Effector memory CD4-positive, alpha-beta T cell (primary cell): Measurements from ENCODE around the gene FCN3.
"Not testable (repeated sequence)": the region's sequence is repeated elsewhere in the genome, so short reads cannot be mapped to it uniquely, and the experiment has no call there.

Experiments
- DNase-seq, 3 donors: peaks; one replicate each; pipeline ENCODE4 v3.0.0-alpha.2; 2020
- H3K27ac ChIP-seq: 2 replicates; pipeline ENCODE4 v1.7.0; 2013; ENCODE audit warnings: mild to moderate bottlenecking, low read length, moderate library complexity; ENCODE audit not compliant: insufficient read depth, poor library complexity, severe bottlenecking
- H3K27me3 ChIP-seq: replicated peaks from 2 replicates; pipeline ENCODE4 v1.7.0; 2013; ENCODE audit warnings: mild to moderate bottlenecking, low read length; ENCODE audit not compliant: insufficient read depth, control insufficient read depth, poor library complexity, severe bottlenecking
- H3K36me3 ChIP-seq: 2 replicates; pipeline ENCODE4 v1.7.0; 2013; ENCODE audit warnings: mild to moderate bottlenecking, low read length, moderate library complexity; ENCODE audit not compliant: control insufficient read depth, insufficient read depth
- H3K4me1 ChIP-seq: 2 replicates; pipeline ENCODE4 v1.7.0; 2013; ENCODE audit warnings: low read length, mild to moderate bottlenecking; ENCODE audit not compliant: control insufficient read depth, insufficient read depth, poor library complexity, severe bottlenecking
- H3K4me3 ChIP-seq: 2 replicates; pipeline ENCODE4 v1.7.0; 2013; ENCODE audit warnings: low read length, low read depth, mild to moderate bottlenecking; ENCODE audit not compliant: insufficient read depth, poor library complexity, severe bottlenecking
- H3K9me3 ChIP-seq: 2 replicates; pipeline ENCODE4 v1.7.0; 2013; ENCODE audit warnings: mild to moderate bottlenecking, low read length, moderate library complexity; ENCODE audit not compliant: control insufficient read depth

The FCN3 gene

DNA sequence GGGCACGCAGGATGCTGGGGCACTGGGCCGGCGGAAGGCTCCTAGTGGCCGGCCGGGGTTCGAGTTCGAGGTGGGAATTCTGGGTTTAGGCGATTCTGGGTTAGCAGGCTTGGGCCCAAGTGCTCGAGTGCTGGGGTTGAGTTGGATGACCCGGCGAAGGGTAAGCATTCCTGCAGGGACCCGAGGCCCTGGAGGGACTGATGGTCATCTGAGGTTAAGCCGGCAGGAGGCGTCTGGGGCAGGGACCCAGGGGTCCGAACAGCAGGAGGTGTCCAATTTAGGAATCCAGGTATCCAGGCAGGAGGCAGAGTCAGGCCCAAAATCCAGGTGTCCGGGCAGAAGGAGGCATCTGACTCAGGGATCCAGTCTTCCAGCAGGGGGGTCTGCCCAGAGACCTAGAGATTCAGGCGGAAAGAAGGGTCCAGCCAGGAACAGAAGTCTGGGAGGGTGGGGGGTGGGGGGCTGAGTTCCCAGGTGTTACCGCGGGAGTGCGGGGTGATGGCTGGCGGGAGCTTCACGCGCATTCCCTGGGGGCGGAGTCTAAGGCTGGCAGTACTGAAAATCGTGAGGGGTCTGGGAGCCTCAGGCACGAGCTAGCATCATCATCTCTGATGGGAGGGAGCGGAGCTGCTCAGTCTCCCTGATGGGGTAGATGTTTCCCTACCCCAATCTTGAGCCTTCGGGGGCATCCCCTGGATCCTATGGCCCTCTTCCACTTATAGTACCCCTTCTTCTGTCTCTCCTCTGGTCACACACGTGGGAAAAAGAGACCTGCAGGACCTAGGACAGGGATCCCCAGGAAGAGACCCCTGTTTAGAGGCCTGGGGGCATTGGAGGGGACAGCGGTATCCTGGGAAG, 18.4 kb upstream of the FCN3 start:
- no peaks in the 10 kb centered on the region for H3K36me3 ChIP-seq
- peak overlapping the region; percentile 58 for H3K4me3 ChIP-seq
- no peaks in the 10 kb centered on the region for H3K9me3 ChIP-seq
- DNase-seq: no peak
- H3K4me1 ChIP-seq: peaks cover 18% of the 10 kb centered on the region
- no peaks in the 10 kb centered on the region for H3K27me3 ChIP-seq
- H3K27ac ChIP-seq: peak overlapping the region; percentile 47

DNA sequence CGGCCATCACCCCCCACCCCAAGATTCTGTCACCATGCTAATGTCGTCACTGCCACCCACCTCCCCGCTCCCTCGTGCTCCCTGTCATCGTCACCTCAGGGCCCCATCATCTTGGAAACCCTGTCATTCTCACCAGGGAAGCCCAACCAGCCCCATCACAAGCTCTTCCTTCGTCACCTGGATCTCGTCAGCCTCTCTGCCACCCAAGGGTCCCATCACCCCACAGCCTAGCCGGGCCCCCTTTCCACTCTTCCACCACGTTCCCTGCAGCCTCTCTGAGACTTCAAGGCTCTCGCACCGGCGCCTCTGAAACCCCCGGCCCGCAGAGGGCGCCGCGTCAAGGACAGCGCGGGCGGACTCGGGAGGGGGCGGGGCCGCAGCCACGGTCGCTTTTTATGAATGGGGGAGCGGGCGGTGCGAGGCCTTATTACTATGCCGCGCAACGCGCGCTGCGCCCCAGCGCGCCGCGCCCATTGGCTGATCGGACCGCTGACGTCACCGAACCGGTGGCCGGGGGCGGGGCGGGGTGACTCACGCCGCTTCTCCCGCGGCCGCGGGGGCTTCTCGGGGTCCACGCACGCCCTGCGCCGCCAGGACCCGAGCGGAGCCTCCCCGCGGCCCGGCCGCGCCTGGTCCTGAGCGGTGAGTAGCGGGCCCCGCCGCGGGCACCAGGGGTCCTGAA, 17.6 kb upstream of the FCN3 start, which contains the start of gene GPR3:
GPR3 (plus strand) TSS at position 527 of the 682 bp plus-strand sequence. CDS start 1,177 bp downstream, outside the sequence.
- Histone ChIP-seq H3K27me3 (no peaks in the 10 kb centered on the region), H3K4me1 (peaks cover 18% of the 10 kb centered on the region), H3K36me3 (no peaks in the 10 kb centered on the region), H3K9me3 (no peaks in the 10 kb centered on the region), H3K4me3 (peak within 1 kb of the TSS; percentile 58), H3K27ac (peak within 1 kb of the TSS; percentile 47)
- peak; percentile 90 to 93 (median 92) for DNase-seq

DNA sequence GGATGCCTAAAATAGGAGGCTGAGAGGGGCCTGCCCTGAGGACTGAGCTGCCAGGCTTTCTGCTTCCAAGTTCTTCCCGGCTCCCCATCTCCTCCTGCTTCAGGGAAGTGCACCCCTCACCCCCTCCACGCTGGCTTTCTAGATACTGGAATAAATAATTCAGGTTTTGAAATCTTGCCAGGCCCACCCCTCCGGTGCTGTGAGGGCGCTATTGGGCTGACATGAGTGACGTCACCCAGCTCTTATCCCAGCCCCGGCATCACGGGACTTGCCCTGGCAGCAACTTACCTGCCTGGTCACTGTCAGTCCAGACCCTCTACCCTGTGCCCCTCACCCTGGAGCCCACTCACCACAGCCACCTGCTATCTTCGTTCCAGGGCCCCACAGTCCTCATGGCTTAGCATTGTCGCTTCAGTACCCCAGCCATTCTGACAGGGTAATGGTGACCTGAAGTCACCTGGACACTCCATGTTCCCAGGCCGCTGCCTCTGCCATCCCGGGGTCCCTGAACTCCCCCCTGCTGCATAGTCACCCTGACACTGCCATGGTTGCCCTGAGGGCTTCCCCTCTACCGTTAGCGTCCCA, 17.0 kb upstream of the FCN3 start:
- Histone ChIP-seq H3K4me3 (peak overlapping the region; percentile 27), H3K9me3 (no peaks in the 10 kb centered on the region), H3K4me1 (peaks cover 18% of the 10 kb centered on the region), H3K27me3 (no peaks in the 10 kb centered on the region), H3K27ac (no peak overlapping the region), H3K36me3 (no peaks in the 10 kb centered on the region)
- peak in 1 of 3 donors; percentile 27 for DNase-seq

- Histone ChIP-seq H3K4me1 (peaks cover 13% of the 10 kb centered on the region), H3K4me3 (no peak overlapping the region), H3K27ac (no peak overlapping the region), H3K9me3 (no peaks in the 10 kb centered on the region), H3K27me3 (no peaks in the 10 kb centered on the region), H3K36me3 (no peaks in the 10 kb centered on the region)
- DNase-seq: peak; percentile 52 to 66 (median 55)
Measured at GRCh38 chr1:27388337-27389005, 13.8 kb upstream of the FCN3 start.

- H3K27ac ChIP-seq, H3K27me3 ChIP-seq, H3K4me3 ChIP-seq, H3K4me1 ChIP-seq, H3K9me3 ChIP-seq, H3K36me3 ChIP-seq, DNase-seq: not testable (repeated sequence)
Measured at GRCh38 chr1:27384797-27385196, 10.2 kb upstream of the FCN3 start.

GRCh38 chr1:27383661-27384060, 9.0 kb upstream of the FCN3 start:
- Histone ChIP-seq H3K4me1 (no peaks in the 10 kb centered on the region), H3K27me3 (no peaks in the 10 kb centered on the region), H3K27ac (no peak overlapping the region), H3K4me3 (no peak overlapping the region), H3K36me3 (no peaks in the 10 kb centered on the region), H3K9me3 (no peaks in the 10 kb centered on the region)
- DNase-seq: no peak

- Histone ChIP-seq H3K4me1 (no peaks in the 10 kb centered on the region), H3K9me3 (no peaks in the 10 kb centered on the region), H3K36me3 (no peaks in the 10 kb centered on the region), H3K27ac (no peak within 1 kb of the TSS), H3K27me3 (no peaks in the 10 kb centered on the region), H3K4me3 (no peak within 1 kb of the TSS)
- DNase-seq: peak in 2 of 3 donors; percentile 32 to 45
Measured at GRCh38 chr1:27383039-27383605, 8.5 kb upstream of the FCN3 start, which contains the start of gene CD164L2. CD164L2 (minus strand) TSS chr1:27383333; CDS start chr1:27383239, 94 bp downstream.

- Histone ChIP-seq H3K4me3 (no peak overlapping the region), H3K36me3 (no peaks in the 10 kb centered on the region), H3K27me3 (no peaks in the 10 kb centered on the region), H3K9me3 (no peaks in the 10 kb centered on the region), H3K4me1 (no peaks in the 10 kb centered on the region), H3K27ac (no peak overlapping the region)
- DNase-seq: no peak
Measured at GRCh38 chr1:27381969-27382762, 7.5 kb upstream of the FCN3 start.
